Mucosa of rectum (tissue), 2 donors: ENCODE data around the gene ADIG.
"Not testable (repeated sequence)": the region's sequence is repeated elsewhere in the genome, so short reads cannot be mapped to it uniquely, and the experiment has no call there.

Experiments used
- H3K27ac ChIP-seq, 2 donors: one replicate each; pipeline ENCODE4 v1.7.0; 2013; ENCODE audit warnings: inconsistent platforms in 2 of 2, low read depth in 2 of 2, low read length in 2 of 2
- H3K27me3 ChIP-seq, 2 donors: one replicate each; pipeline ENCODE4 v1.7.0; 2013; ENCODE audit warnings: low read length in 2 of 2; ENCODE audit not compliant: control insufficient read depth in 2 of 2, insufficient read depth in 2 of 2
- H3K36me3 ChIP-seq, 2 donors: one replicate each; pipeline ENCODE4 v1.7.0; 2013; ENCODE audit warnings: low read length in 2 of 2; ENCODE audit not compliant: control insufficient read depth in 2 of 2, insufficient read depth in 2 of 2
- H3K4me1 ChIP-seq, 2 donors: one replicate each; pipeline ENCODE4 v1.7.0; 2013; ENCODE audit warnings: low read length in 2 of 2, mild to moderate bottlenecking in 1 of 2; ENCODE audit not compliant: control insufficient read depth in 2 of 2, insufficient read depth in 2 of 2
- H3K4me3 ChIP-seq, 2 donors: one replicate each; pipeline ENCODE4 v1.7.0; 2013; ENCODE audit warnings: low read length in 2 of 2
- H3K9ac ChIP-seq, 2 donors: one replicate each; pipeline ENCODE4 v1.7.0; 2013; ENCODE audit warnings: low read length in 2 of 2, low read depth in 1 of 2, mild to moderate bottlenecking in 1 of 2
- H3K9me3 ChIP-seq, 2 donors: one replicate each; pipeline ENCODE4 v1.7.0; 2013; ENCODE audit warnings: low read length in 2 of 2; ENCODE audit not compliant: control insufficient read depth in 2 of 2
- donor health status: healthy.
- donor health status: Normal muscosa, but diverticular disease.

The ADIG gene

DNA sequence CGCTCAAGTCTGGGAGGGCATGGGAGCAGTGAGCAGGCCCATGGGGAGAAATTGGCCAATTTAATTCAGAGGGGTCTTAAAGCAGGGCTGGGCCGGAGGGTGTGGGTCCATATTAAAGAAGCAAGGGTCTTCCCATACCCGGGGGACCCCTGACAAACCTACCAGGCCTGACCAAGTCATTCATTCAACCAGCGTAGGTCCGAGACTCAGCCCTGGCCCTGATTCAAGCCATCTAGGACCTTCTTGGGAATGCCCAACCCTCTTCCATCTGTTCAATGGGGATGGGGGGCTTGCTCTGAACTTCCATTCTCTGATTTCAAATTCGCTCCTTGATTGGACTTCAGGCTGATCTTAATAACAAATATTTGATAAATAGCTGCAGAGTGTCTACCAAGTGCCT lies 7.3 kb downstream of the ADIG start:
- H3K27ac ChIP-seq = no peak overlapping the region
- no peaks in the 10 kb centered on the region for H3K36me3 ChIP-seq
- no peaks in the 10 kb centered on the region for H3K4me1 ChIP-seq
- peaks cover 0 to 4% of the 10 kb centered on the region in 2 donors for H3K27me3 ChIP-seq
- no peaks in the 10 kb centered on the region for H3K9me3 ChIP-seq
- H3K9ac ChIP-seq = no peak overlapping the region
- no peak overlapping the region for H3K4me3 ChIP-seq

DNA sequence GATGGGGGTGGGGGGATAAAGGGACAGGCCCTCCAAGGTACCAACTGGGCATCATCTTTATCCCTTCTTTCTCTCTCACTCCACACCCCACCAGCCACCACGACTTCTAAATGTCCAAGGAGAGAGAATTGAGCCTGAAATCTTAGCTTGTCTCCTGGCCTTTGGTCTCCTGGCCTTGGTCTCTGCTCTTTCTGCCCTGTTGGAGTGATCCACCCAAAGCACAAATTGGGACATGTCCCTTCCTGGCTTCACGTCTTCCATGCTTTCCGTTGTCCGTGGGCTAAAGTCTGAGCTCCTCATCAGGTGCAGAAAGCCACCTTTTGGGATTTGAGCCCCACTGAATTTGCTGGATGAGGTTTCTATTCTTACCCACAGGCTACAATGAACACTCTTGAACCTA lies 8.4 kb downstream of the ADIG start:
- no peaks in the 10 kb centered on the region for H3K4me1 ChIP-seq
- H3K27ac ChIP-seq = no peak overlapping the region
- no peaks in the 10 kb centered on the region for H3K36me3 ChIP-seq
- H3K27me3 ChIP-seq = peaks cover 0 to 4% of the 10 kb centered on the region in 2 donors
- H3K9me3 ChIP-seq = no peaks in the 10 kb centered on the region
- H3K4me3 ChIP-seq = no peak overlapping the region
- H3K9ac ChIP-seq = no peak overlapping the region

DNA sequence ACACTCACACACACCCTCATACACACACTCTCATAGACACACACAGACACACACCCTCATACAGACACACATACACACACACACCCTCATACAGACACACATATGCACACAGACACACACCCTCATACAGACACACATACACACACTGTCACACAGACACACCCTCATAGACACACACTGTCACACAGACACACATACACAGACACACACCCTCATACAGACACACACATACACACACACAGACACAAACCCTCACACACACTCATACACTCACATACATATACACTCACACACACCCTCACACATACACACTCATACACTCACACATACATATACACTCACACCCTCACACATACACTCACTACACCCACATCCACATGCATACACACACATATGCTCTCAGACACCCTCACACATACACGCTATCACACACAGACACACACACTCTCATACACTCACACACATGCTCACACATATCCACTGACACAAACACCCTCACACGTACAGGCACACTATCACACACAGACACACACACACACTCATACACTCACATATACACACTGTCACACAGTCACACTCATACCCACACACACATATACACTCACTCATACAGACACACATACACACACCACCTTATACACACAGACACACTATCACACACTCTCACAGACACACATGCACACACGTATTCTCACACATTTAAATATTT lies 9.1 kb downstream of the ADIG start:
- H3K4me3 ChIP-seq = no peak overlapping the region
- no peaks in the 10 kb centered on the region for H3K9me3 ChIP-seq
- H3K4me1 ChIP-seq = no peaks in the 10 kb centered on the region
- no peak overlapping the region for H3K27ac ChIP-seq
- H3K36me3 ChIP-seq = no peaks in the 10 kb centered on the region
- peaks cover 0 to 4% of the 10 kb centered on the region in 2 donors for H3K27me3 ChIP-seq
- H3K9ac ChIP-seq = no peak overlapping the region

DNA sequence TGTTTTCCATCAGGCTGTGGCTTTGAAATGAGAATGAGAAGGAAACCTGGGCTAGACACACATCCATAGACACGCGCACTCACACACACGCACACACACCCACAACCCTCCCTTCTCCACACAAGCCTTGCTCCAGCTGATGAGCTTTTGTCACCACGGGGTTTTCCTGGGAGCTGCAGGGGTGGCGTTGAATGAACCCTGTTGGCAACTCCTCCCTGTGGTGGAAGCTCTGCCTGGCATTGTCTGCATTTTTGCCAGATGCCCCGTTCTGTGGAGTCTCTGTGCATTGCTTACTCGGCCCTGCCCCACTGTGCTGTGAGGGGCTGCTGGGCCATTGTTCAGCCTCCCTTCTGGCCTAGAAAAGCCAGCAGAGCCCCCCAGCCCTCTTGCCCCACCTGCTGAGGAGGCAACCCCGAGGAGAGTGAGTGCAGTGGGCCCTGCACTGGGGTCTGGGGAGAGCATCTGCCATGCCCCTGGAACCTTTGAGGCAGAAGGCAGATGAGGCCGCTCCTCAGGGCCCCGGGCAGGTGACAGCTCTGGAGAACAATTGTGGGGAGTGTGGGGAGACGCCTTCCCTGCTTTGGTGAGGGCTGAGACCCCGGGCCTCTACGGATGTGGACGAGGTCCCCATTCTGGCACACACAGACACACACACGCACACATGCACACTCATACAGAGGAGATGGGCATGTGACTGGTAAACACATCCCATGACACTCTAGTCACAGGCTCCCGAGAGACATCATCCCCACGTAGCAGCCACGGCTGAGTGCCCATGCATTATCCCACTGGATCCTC lies 9.9 kb downstream of the ADIG start:
- Histone ChIP-seq H3K27me3 (peaks cover 0 to 4% of the 10 kb centered on the region in 2 donors), H3K9me3 (no peaks in the 10 kb centered on the region), H3K4me3 (no peak overlapping the region), H3K4me1 (no peaks in the 10 kb centered on the region), H3K9ac (no peak overlapping the region), H3K36me3 (no peaks in the 10 kb centered on the region), H3K27ac (no peak overlapping the region)

DNA sequence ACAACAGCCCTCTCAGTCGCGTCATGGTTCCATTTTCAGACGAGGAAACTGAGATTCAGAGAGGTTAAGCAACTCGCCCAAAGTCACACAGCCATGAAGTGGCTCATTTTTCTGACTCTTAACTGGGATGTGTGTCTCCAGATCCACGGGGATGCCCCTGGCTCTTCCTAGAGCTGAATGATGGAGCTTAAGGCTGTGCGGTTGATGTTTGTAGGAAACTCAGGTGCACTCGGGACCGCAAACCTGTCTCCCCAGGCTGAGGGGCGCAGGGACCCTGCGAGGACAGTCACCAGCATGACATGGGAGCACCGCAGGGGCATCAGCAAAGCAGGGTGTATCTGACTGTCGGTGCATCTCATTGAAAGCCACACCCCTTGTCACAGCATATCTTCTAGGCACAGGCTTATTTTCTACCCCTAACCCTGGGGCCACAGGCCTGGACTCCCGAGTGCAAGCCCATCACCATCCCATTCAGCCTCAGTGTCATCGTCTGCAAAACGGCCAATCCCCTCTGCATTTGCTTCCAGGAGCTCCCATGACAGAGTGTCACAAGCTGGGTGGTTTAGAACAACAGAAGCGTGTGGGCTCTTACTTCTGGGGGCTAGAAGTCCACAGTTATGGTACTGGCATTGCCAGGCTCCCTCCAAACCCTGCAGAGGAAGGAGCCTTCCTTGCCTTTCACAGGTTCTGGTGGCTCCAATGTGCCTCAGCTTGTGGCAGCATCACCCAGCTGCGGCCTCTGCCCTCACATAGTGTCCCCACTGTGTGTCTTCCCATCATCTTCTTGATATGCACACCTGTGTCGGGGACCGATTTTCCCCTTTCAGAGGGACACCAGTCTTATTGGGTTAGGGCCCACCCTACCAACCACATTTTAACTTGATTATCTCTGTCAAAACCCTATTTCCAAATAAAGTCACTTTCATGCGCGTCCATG lies 10.7 kb downstream of the ADIG start:
- H3K27ac ChIP-seq = no peak overlapping the region
- peaks cover 0 to 4% of the 10 kb centered on the region in 2 donors for H3K27me3 ChIP-seq
- no peaks in the 10 kb centered on the region for H3K36me3 ChIP-seq
- H3K9me3 ChIP-seq = no peaks in the 10 kb centered on the region
- H3K4me3 ChIP-seq = no peak overlapping the region
- no peaks in the 10 kb centered on the region for H3K4me1 ChIP-seq
- no peak overlapping the region for H3K9ac ChIP-seq

DNA sequence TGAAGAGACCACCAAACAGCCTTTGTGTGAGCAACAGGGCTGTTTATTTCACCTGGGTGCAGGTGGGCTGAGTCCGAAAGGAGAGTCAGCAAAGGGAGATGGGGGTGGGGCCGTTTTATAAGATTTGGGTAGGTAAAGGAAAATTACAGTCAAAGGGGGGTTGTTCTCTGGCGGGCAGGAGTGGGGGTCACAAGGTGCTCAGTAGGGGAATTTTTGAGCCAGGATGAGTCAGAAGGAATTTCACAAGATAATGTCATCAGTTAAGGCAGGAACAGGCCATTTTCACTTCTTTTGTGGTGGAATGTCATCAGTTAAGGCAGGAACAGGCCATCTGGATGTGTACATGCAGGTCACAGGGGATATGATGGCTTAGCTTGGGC lies 11.4 kb downstream of the ADIG start:
- H3K36me3 ChIP-seq, H3K4me3 ChIP-seq, H3K9me3 ChIP-seq, H3K9ac ChIP-seq, H3K27ac ChIP-seq, H3K4me1 ChIP-seq, H3K27me3 ChIP-seq: not testable (repeated sequence)

DNA sequence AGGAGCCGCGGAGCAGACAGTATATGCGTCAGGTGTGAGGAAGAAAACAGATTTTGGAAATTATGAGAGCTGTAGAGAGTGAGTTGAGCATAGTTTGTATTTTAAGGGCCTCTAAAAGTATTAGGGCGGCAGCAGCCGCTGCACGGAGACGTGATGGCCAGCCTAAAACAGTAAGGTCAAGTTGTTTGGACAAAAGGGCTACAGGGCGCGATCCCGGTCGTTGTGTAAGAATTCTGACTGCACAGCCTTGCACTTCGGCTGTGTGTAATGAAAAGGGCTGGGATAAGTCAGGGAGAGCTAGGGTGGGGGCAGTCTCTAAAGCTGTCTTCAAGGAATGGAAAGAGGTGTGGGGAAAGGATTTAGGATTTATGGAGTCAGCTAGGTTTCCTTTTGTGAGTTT lies 13.3 kb downstream of the ADIG start:
- H3K9me3 ChIP-seq, H3K36me3 ChIP-seq, H3K4me3 ChIP-seq, H3K27me3 ChIP-seq, H3K4me1 ChIP-seq, H3K9ac ChIP-seq, H3K27ac ChIP-seq: not testable (repeated sequence)

DNA sequence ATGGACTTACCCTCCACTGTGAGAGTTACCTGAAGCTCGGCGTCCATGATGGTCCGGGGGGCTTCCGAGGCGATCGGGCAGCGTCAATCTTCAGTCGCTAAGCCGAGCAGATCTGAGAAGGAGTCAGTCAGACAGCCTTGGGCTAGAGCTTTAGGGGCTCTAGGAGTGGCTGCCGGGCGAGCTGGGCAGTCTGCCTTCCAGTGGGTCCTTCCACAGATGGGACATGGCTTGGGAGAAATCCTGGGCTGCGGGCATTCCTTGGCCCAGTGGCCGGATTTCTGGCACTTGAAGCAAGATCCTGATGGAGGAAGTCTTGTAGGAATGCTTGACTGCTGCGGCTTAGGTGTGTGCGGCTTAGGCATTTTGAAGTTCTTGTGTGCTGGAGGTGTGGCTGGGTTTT lies 14.9 kb downstream of the ADIG start:
- H3K9ac ChIP-seq, H3K27ac ChIP-seq, H3K4me1 ChIP-seq, H3K4me3 ChIP-seq, H3K36me3 ChIP-seq, H3K9me3 ChIP-seq: not testable (repeated sequence)
- H3K27me3 ChIP-seq = peaks cover 7 to 14% of the 10 kb centered on the region in 2 donors

DNA sequence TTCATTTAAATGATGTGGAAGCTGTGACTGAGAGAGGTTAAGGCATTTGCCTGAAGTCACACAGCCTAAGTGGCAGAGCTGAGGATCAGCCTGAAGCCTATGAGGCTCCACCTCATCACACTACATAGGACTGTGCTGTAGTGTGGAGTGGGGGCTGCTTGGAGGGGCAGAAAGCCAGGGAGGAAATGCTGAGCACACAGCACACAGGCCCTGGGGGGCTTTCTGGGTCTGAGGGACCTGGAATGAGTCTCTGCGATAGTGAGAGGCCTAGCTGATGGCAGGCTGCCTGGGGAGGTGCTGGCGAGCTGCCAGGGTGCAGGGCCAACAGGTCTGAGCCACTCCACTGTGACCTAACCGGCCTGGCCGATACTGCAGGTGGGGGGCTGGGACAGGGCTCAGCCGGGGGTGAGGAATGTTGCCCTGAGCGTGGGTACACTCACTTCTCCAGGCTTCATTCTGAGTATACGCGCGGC lies 18.4 kb downstream of the ADIG start:
- no peak overlapping the region for H3K9ac ChIP-seq
- H3K4me3 ChIP-seq = no peak overlapping the region
- no peaks in the 10 kb centered on the region for H3K36me3 ChIP-seq
- no peaks in the 10 kb centered on the region for H3K4me1 ChIP-seq
- H3K27me3 ChIP-seq = peaks cover 29 to 38% of the 10 kb centered on the region in 2 donors
- no peaks in the 10 kb centered on the region for H3K9me3 ChIP-seq
- H3K27ac ChIP-seq = no peak overlapping the region

DNA sequence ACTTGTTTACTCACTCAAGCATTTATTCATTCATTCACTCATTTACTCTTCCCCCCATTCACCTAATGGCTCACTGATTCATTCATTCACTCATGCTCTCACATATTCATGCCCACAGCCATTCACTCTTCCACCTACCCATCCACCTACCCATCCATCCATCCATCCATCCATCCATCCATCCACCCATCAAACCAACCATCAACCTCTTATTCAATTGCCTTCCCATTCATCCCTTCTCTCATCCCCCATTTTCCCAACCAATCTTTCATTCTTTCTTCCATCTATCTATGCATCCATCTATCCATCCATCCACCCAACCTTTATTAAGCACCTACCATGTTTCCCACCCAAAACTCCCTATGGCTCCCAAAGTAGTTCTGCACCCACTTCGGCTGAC lies 19.1 kb downstream of the ADIG start:
- H3K27ac ChIP-seq = no peak overlapping the region
- H3K4me1 ChIP-seq = no peaks in the 10 kb centered on the region
- no peaks in the 10 kb centered on the region for H3K36me3 ChIP-seq
- H3K9ac ChIP-seq = no peak overlapping the region
- H3K9me3 ChIP-seq = no peaks in the 10 kb centered on the region
- peaks cover 31 to 41% of the 10 kb centered on the region in 2 donors for H3K27me3 ChIP-seq
- H3K4me3 ChIP-seq = no peak overlapping the region
